ENCODE results near the gene ZC3HAV1.

GRCh38 chr7:139034855-139035585 is 74.5 kb downstream of the ZC3HAV1 start:
- TF ChIP-seq ZNF274 (IDR thresholded peaks at IDR 0.05; ENCODE audit: low read depth, low read length): no peak
- no peak for TF ChIP-seq YY1 (IDR thresholded peaks at IDR 0.05; ENCODE audit: insufficient read depth, insufficient read length)
